ENCODE data around the gene KLHL26. TPM values are rescaled to one million over a fixed set of nuclear protein-coding genes. Genes with fewer than 3 reads are reported as not detected.
A peak's percentile ranks its signal among the peaks of the same experiment; 100 is the strongest.

Gene KLHL26
- total and polyA plus RNA-seq, 2 experiments from 2014 or later = 2.9 to 6.4 TPM

GRCh38 chr19:18683109-18683957, 46.5 kb downstream of the KLHL26 start, which contains the start of gene CRTC1:
Gene CRTC1, plus strand, starts transcription at chr19:18683680. Its CDS starts 23 bp downstream, at chr19:18683703.
- no peak for TF ChIP-seq EZH2 (IDR thresholded peaks at IDR 0.05; ENCODE audit: insufficient read depth, poor library complexity, severe bottlenecking)
- no peak for TF ChIP-seq EZH2phosphoT487 (IDR thresholded peaks at IDR 0.05; ENCODE audit: insufficient read depth, low read depth)
- 2 to 3% methylated on average over 65 to 90 of the region's 93 CpGs for WGBS, 2 experiments (ENCODE audit: low coverage in 1 of 2, low lambda C conversion rate in 2 of 2, missing lambda C conversion rate in 2 of 2)
- H3K4me2 ChIP-seq (ENCODE audit: unreplicated experiment) = peak within 1 kb of the TSS; percentile 82
- H2AFZ ChIP-seq = peak within 1 kb of the TSS; percentile 79
- H3K79me2 ChIP-seq (ENCODE audit: insufficient read depth) = peaks cover 27% of the 10 kb centered on the region
- no peaks in the 10 kb centered on the region for H3K9me3 ChIP-seq (ENCODE audit: low read depth)
- 0 out of 2 replicates have a peak within 1 kb of the TSS, but pooled peaks have one; percentile 8 for H3K27ac ChIP-seq
- peak within 1 kb of the TSS; percentile 70 for H3K4me3 ChIP-seq
- DNase-seq = peak; percentile 95
- peaks cover 10% of the 10 kb centered on the region for H3K4me1 ChIP-seq (ENCODE audit: insufficient read depth)
- peaks cover 16% of the 10 kb centered on the region; the same call in 1 of the 2 replicates for H3F3A ChIP-seq (ENCODE audit: insufficient read depth)
- H3K9me2 ChIP-seq (ENCODE audit: insufficient read depth) = no peaks in the 10 kb centered on the region
- H3K36me3 ChIP-seq (ENCODE audit: low read depth) = no peaks in the 10 kb centered on the region
- no peaks in the 10 kb centered on the region for H3K27me3 ChIP-seq (replicated peaks; ENCODE audit: insufficient read depth)
- H3K9ac ChIP-seq = peak within 1 kb of the TSS; percentile 60
- in situ Hi-C loops (cut with MboI) = no loop called here
- H4K20me1 ChIP-seq (ENCODE audit: insufficient read depth) = no peaks in the 10 kb centered on the region

- peak overlapping the region; percentile 70 for H3K4me3 ChIP-seq
- H3F3A ChIP-seq (ENCODE audit: insufficient read depth) = peaks cover 16% of the 10 kb centered on the region; the same call in 1 of the 2 replicates
- H3K9me3 ChIP-seq (ENCODE audit: low read depth) = no peaks in the 10 kb centered on the region
- no peak for TF ChIP-seq EZH2 (IDR thresholded peaks at IDR 0.05; ENCODE audit: insufficient read depth, poor library complexity, severe bottlenecking)
- TF ChIP-seq EZH2phosphoT487 (IDR thresholded peaks at IDR 0.05; ENCODE audit: insufficient read depth, low read depth) = no peak
- H3K79me2 ChIP-seq (ENCODE audit: insufficient read depth) = peaks cover 34% of the 10 kb centered on the region
- no peaks in the 10 kb centered on the region for H3K36me3 ChIP-seq (ENCODE audit: low read depth)
- 12 to 27% methylated on average over 9 to 16 of the region's 16 CpGs for WGBS, 2 experiments (ENCODE audit: low coverage in 1 of 2, low lambda C conversion rate in 2 of 2, missing lambda C conversion rate in 2 of 2)
- no peak overlapping the region for H3K27ac ChIP-seq
- no peak overlapping the region for H2AFZ ChIP-seq
- in situ Hi-C loops (cut with MboI) = no loop called here
- no peaks in the 10 kb centered on the region for H4K20me1 ChIP-seq (ENCODE audit: insufficient read depth)
- DNase-seq = no peak
- H3K27me3 ChIP-seq (replicated peaks; ENCODE audit: insufficient read depth) = no peaks in the 10 kb centered on the region
- peaks cover 8% of the 10 kb centered on the region; the same call in 1 of the 2 replicates for H3K4me1 ChIP-seq (ENCODE audit: insufficient read depth)
- H3K9me2 ChIP-seq (ENCODE audit: insufficient read depth) = no peaks in the 10 kb centered on the region
- peak overlapping the region; percentile 56 for H3K4me2 ChIP-seq (ENCODE audit: unreplicated experiment)
- peak overlapping the region; percentile 60; the same call in 1 of the 2 replicates for H3K9ac ChIP-seq
Observed at GRCh38 chr19:18683958-18684641, 47.3 kb downstream of the KLHL26 start.

DNA sequence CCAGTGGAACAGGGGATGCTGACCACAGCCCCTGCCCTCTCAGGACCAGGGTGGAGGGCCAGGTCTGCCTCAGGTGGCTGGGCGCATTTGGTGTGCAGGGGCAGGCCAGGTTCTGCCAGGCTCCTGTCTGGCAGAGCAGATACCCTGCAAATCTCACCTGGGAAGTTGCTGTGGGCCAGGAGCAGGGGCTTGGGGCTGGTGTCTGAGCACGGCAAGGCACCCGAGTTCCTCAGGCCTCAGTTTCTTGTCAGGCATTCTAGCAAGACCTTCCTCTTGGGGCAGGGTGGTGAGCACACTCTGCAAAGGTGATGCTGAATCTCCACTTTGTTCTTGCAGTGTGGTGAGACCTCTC, 47.8 kb downstream of the KLHL26 start:
- H4K20me1 ChIP-seq (ENCODE audit: insufficient read depth) = no peaks in the 10 kb centered on the region
- peaks cover 16% of the 10 kb centered on the region; the same call in 1 of the 2 replicates for H3F3A ChIP-seq (ENCODE audit: insufficient read depth)
- peak overlapping the region; percentile 70; the same call in 1 of the 2 replicates for H3K4me3 ChIP-seq
- H3K9me2 ChIP-seq (ENCODE audit: insufficient read depth) = no peaks in the 10 kb centered on the region
- WGBS, 2 experiments (ENCODE audit: low coverage in 1 of 2, low lambda C conversion rate in 2 of 2, missing lambda C conversion rate in 2 of 2) = 84 to 90% methylated on average over 3 of the region's 3 CpGs
- H3K4me2 ChIP-seq (ENCODE audit: unreplicated experiment) = peak overlapping the region; percentile 56
- no peaks in the 10 kb centered on the region for H3K9me3 ChIP-seq (ENCODE audit: low read depth)
- H2AFZ ChIP-seq = no peak overlapping the region
- H3K4me1 ChIP-seq (ENCODE audit: insufficient read depth) = peaks cover 8% of the 10 kb centered on the region; the same call in 1 of the 2 replicates
- no peaks in the 10 kb centered on the region for H3K36me3 ChIP-seq (ENCODE audit: low read depth)
- H3K79me2 ChIP-seq (ENCODE audit: insufficient read depth) = peaks cover 37% of the 10 kb centered on the region
- in situ Hi-C loops (cut with MboI) = no loop called here
- no peaks in the 10 kb centered on the region for H3K27me3 ChIP-seq (replicated peaks; ENCODE audit: insufficient read depth)
- no peak overlapping the region for H3K9ac ChIP-seq
- H3K27ac ChIP-seq = no peak overlapping the region
- DNase-seq = no peak
- no peak for TF ChIP-seq EZH2phosphoT487 (IDR thresholded peaks at IDR 0.05; ENCODE audit: insufficient read depth, low read depth)

GRCh38 chr19:18685597-18686190, 48.9 kb downstream of the KLHL26 start:
- no peak overlapping the region for H3K4me2 ChIP-seq (ENCODE audit: unreplicated experiment)
- H3K4me3 ChIP-seq = no peak overlapping the region
- TF ChIP-seq EZH2 (IDR thresholded peaks at IDR 0.05; ENCODE audit: insufficient read depth, poor library complexity, severe bottlenecking) (no peak), EZH2phosphoT487 (IDR thresholded peaks at IDR 0.05; ENCODE audit: insufficient read depth, low read depth) (no peak)
- H3K4me1 ChIP-seq (ENCODE audit: insufficient read depth) = peaks cover 8% of the 10 kb centered on the region; the same call in 1 of the 2 replicates
- no peak overlapping the region for H3K9ac ChIP-seq
- no peaks in the 10 kb centered on the region for H3K36me3 ChIP-seq (ENCODE audit: low read depth)
- H3K27ac ChIP-seq = no peak overlapping the region
- peak; percentile 32 for DNase-seq
- H3K79me2 ChIP-seq (ENCODE audit: insufficient read depth) = peaks cover 47% of the 10 kb centered on the region
- peaks cover 16% of the 10 kb centered on the region; the same call in 1 of the 2 replicates for H3F3A ChIP-seq (ENCODE audit: insufficient read depth)
- H3K9me2 ChIP-seq (ENCODE audit: insufficient read depth) = no peaks in the 10 kb centered on the region
- no peaks in the 10 kb centered on the region for H3K9me3 ChIP-seq (ENCODE audit: low read depth)
- 39 to 40% methylated on average over 5 of the region's 5 CpGs for WGBS, 2 experiments (ENCODE audit: low coverage in 1 of 2, low lambda C conversion rate in 2 of 2, missing lambda C conversion rate in 2 of 2)
- H4K20me1 ChIP-seq (ENCODE audit: insufficient read depth) = no peaks in the 10 kb centered on the region
- no peak overlapping the region for H2AFZ ChIP-seq
- H3K27me3 ChIP-seq (replicated peaks; ENCODE audit: insufficient read depth) = no peaks in the 10 kb centered on the region
- in situ Hi-C loops (cut with MboI) = no loop called here

All from GM23248 (cell line).